GM23248 (cell line): ENCODE measurements around the gene IQSEC3.

Experiments
- EZH2 ChIP-seq: fragments of 200-600 bp; sonication (generic); IDR thresholded peaks from 2 replicates; pipeline ENCODE4 v1.6.1; 2018; ENCODE audit warnings: antibody characterized with exemption, mild to moderate bottlenecking; ENCODE audit not compliant: insufficient read depth, poor library complexity, severe bottlenecking
- EZH2phosphoT487 ChIP-seq: fragments of 200-600 bp; sonication (generic); IDR thresholded peaks from 2 replicates; pipeline ENCODE4 v1.6.1; 2018; ENCODE audit warnings: antibody characterized with exemption, moderate library complexity, mild to moderate bottlenecking, low read depth; ENCODE audit not compliant: insufficient read depth

DNA sequence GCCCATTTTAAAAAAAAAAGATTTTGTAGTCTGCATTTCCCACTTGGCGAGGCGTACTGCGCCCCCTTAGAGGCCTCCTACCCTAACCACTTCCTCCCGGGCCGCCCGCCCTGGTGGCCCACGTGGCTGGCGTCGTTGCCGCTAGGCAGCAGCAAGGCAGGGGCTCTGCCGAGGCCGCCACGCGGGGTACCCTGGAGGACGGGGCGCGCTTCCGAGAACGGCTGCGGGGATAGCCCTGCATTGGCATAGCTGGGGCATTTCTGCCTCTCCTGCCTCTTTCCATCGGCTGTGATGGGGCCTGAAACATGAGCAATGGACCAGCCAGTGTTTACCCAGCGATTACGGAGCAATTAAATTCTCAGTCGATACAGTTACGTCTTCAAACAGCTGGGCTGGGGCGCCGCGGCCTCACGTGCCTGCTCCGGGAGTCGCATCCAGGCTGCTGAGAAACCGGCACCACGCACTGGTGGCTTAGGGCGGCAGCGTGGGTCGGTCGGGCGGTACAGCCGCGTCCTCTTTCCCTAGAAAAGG, 38.0 kb downstream of the IQSEC3 start:
- TF ChIP-seq EZH2 (no peak), EZH2phosphoT487 (no peak)
